ENCODE results near the gene BRD3OS.

BRD3OS gene

DNA sequence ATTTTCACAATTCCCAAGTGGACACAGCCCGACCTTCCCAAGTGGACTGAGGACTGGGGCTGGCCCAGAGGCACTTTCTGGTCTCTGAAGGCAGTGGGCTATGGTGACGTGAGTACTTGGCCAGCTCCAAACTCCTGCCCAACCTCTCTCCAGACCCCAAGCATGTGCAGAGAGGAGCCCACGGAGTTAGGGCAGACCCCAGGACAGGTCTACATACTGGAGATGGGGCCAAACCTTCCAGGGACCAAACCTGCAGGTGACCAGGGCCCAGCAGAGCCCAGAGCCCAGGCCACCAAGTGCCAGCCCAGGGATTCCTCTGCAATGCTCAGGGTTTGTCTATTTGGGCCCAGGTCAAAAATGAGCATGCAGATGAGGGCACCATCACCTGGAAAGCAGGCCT, 27.2 kb downstream of the BRD3OS start:
- DNase-seq (ENCODE audit: low read depth), result no peak

DNA sequence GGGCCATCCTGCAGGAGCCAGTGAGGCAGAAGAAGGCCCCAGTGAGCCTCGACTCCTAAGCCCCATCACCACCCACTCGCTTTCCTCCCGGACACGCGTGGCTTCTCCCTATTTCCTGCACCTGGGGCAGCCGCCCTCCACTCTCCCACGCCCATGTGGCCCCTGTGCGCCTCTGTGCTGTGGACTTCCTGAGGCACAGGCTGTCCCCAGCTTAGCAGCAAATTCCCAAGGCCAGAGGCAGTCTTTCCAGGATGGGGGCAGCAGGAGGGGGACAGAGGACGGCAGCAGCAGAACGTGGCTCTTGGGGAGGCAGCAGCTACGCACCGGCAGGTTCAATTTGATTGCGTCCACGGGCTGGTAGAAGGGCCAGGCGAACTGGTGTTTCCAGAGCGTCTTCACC, 27.7 kb downstream of the BRD3OS start:
- no peak for DNase-seq (ENCODE audit: low read depth)

DNA sequence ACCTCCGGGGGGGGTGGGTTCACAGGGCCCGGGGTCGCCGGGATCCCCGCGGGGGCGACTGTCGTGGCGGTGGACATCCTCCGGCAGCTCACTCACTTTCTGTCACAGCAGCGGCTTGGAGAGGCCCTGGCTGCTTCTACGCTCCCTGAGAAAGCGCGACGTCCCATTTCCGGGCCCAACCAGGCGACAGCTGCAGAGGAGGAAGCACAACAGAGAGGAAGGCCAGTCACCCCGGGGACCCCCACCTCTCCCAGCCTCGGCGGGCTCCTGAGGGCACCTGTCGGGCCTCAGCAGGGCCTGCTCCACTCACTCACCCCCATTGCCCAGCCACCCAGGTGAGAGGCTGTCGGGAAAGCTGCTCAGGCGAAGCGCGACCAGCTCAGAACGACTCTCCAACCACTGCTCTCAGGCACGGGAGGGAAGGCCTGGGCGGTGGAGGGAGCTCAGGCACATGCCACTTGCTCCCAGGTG, 28.2 kb downstream of the BRD3OS start:
- no peak for DNase-seq (ENCODE audit: low read depth)

DNA sequence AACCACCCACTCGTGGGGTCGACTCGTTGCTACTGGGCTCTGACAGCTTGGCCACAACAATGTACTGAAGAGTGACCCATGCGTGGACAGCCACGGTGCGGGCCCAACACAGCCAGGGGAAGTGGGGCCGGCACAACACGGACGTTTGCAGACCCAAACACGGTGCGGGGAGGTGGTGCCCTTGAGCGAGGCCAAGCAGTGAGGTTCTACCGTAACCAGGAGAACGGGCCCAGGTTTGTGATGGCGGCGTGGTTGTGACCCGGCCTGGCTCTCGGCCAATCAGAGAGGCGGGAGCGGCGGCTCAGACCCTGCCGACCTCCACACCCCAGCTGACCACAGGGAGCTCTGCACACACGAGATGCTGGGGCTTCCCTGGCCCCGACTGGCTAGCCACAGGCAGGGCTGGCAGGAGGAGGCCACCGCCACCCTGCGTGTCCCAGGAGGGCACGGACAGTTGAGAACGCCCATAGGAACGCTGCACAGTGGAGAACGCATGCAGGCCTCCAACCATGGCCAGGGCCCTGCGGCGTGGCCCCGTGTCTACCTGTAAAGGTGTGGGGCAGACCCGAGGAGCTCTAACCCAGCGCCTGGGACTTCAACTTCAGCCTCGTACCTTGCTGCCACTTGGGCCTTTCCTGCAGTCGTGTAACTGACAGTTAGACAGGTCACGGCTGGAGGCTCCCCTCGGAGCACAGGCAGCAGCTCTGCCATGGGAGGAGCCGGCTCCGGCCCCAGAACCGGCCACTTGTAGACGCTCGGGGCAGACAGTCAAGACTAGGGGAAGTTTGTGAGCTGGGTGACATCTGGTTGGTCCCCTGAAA, 28.9 kb downstream of the BRD3OS start:
- DNase-seq (ENCODE audit: low read depth), result no peak

DNA sequence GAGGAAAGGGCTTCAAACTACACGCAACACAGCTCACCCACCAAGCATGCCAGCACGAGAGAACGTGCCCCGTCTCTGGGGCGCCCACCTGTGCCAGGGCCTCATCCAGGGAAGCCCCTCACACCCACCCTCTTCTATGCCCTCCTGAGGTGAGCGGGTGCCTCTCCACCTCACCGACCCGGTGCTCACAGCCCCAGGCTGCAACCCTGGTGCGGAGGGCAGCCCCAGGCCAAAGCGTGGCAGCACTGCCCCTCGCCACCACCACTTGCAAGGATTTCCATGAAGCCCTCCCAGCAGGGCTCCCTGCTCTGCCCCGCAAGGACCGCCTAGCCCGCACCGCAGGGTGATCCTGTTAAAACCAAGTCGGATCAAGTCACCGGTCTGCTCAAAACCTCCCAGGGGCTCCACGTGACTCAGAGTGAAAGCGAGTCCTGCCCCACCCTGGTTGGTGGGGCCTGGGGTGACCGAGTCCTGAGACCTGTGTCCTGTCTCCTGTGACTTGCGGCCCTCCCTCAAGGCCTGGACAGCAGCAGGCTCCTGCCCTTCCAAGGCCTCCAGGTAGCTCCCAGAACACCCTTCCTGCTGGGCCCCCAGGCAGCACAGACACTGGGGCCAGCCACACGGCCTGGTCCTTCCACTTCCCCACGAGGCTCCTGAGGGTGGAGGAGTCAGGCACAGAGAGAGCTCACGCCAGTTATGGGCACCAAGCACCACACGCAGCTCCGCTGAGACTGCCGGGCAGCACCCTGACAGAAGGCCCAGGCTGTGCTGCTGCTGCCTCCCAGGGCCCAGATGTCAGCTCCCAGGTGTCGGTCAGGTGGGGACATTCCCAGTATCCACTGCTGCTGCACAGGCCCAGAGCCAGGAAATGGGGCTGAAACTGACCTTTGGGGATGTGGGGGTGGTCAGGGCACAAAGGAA, 29.9 kb downstream of the BRD3OS start:
- DNase-seq (ENCODE audit: low read depth), result no peak

DNA sequence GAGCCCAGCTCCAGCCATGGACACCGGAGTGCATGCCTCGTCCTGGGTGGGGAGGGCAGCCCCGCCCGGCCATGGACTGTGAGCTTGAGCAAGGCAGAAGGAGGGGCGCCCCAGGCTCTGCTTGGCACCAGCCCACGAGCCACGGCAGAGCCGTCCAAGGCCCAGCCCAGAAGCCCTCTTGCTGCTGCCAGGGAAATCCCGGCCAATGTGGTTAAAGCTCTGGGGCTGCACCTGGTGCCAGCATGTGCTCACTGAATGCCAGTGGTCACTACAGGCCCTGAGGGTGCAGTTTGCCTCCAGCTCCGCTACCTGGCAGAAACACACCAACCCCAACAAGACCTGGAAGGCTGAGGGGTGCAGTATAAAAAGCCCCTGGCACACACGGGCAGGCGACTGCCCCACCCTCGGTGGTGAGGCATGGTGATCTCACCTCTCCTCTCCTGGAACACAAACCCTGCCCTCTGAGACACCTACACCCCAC, 30.7 kb downstream of the BRD3OS start:
- DNase-seq (ENCODE audit: low read depth), result peak; percentile 84

DNA sequence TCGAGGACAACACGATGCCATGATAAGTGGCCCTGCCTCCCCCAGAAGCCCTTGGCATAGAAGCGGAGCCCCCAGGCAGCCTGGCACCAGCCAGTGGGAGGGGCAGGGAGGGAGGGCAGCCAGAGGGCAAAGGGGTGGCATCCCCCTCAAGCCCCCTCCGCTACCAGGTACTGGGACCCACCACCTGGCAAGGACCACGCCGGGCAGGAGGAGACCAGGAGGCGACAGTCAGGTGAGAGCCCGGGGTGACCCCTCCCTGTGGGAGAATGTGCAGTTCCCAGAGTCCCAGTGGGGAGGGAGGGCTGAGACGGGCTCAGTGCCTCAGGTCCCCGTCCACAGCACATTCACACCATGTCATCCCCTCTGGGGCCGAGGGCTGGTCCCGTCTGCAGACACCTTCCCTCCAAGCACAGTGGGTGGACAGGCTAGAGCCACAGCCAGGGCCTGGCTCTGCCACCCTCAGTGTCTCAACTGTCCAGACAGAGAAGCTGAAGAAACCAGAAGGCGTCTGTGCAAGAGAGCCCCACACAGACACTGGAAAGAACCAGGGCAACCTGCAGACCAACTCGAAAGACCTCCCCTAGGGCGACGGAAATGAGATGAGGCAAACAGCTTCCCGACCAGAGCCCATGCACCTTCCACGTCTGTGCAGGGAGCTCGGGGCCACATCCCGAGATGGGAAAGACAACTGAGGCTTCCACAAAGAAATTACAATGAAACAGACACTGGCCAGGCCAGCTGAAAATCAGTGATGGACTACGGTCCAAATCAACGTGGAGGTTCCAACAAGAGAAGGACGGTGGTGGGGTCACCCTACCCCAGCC, 31.4 kb downstream of the BRD3OS start:
- DNase-seq (ENCODE audit: low read depth), result no peak

DNA sequence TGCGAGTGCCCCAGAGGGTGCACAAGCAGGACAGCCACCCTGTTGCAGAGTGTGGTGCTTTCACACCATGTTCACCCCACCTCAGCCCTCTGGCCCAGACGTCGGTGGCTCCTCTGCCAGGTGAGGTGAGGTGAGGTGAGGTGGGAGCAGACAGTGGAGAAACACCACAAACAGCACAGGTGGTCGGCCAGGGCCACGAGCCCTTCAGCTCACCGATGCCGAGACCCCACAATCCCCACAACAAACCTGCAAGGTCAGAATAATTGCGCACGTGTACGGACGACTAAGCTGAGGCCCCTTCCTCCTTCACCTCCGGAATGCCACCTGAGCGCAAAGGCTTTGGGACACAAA, 32.0 kb downstream of the BRD3OS start:
- no peak for DNase-seq (ENCODE audit: low read depth)

DNA sequence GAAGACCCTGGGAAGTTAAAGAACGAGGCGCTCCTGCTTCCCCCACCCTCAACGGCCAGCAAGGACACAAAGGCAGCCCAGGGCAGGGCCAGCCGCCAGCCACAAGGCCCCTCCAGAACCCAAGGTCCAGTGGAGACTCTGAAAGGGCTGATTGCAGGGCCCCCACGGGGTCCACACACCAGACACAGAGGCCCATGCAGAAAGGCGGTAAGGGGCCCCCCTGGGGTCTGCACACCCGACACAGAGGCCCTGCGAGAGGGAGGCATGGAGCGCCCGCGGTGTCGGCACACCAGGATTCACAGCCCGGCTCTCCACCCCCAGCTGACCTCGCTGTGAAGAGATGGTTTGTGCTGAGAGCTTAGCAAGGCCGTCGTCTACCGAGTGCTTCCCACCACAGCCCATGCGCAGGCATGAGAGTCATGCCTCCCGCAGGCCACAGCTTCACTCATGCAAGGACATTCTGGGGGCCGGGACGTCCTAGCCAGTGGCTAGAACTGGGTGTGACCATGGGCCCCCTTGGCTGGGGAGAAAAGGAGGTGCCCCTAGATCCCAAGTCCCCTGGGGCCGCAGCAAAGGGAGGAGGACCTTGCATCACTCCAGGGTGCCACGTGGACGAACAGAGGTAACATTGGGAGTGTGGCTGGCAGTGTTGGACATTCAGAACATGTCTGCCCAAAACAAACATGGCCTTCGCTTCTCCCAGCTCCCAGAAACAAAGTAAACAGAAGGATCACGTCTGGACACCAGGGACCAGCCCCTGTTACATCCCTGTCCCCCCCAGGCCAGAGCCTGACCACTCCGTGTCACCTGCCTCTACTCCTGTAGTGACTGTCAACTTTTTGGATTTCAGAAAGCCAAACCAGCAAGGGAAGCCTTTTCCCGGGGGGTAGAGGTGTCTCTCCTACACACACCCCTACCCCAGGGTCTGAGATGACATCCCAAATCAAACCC, 32.7 kb downstream of the BRD3OS start:
- DNase-seq (ENCODE audit: low read depth), result no peak

DNA sequence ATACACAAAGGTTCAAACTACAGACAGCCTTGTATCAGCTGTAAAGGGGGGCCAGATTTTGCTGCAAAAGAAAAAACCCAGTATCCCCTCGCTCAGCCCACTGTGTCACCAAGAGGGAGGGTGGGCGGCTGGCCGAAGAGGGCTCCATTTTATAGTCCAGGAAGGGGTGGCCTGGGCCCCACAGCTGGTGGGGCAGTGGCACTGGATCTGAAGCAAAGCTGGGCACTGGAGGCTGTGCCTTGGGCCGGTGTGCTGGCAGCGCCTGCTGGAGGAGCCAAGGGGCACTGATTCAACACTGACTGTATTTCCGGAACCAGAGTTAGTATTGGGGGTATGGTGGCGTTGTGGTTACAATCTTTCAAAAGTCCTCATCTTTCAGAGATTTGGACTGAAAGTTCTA, 33.4 kb downstream of the BRD3OS start:
- no peak for DNase-seq (ENCODE audit: low read depth)

DNA sequence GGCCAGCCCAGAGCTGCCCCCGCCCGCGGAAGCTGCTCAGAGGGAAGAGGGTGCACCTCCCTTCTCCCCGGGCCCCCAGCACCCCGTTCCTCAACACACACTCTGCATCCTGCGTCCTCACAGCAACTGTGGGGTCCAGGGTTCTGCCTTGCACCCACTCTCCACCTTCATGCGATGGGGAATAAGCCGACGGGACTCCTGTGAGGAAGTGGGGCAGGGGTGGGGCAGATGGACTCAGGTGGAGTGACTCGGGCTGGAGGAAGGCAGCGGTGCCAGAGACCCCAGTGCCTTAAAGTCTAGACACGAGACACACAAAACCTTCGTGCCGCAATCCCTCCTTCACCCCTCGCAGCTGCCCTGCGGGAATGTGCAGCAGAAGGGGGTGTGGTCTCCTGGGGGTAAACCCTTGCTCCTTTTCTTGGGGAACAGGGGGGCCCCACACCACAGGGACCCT, 33.9 kb downstream of the BRD3OS start:
- DNase-seq (ENCODE audit: low read depth), result no peak

DNA sequence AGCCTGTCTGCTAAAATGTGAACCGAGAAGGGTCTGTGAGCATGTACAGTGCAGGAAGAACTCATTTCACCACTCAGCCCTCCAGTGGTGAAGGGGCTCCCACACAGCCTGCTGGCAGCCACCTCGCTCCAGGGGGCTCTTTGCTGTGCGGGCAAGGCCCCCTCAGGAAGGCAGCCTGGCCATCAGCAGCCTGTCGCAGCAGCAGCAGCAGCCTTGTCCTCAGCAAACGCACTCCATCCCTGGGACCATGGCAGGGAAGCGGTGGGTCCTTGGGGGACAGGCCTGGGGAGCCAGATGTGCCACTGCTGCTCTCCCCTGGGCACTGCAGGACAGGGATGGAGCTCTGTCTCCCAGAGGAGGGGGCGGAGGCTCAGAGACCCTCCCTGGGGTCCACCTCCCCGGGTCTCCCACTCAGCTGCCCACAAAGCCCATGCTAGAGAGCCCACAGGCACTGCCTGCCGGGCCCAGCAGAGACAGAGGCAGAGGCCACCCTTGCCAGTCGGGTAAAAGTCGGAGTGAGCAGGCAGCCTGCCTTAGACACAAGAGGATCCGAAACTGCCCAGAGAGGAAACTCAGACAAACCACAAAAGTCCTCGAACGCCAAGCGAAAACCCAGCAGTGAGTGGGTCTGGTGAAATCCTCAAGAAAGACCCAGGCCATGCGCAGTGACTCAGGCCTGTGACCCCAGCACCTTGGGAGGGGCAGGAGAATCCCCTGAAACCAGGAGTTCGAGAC, 34.5 kb downstream of the BRD3OS start:
- no peak for DNase-seq (ENCODE audit: low read depth)

DNA sequence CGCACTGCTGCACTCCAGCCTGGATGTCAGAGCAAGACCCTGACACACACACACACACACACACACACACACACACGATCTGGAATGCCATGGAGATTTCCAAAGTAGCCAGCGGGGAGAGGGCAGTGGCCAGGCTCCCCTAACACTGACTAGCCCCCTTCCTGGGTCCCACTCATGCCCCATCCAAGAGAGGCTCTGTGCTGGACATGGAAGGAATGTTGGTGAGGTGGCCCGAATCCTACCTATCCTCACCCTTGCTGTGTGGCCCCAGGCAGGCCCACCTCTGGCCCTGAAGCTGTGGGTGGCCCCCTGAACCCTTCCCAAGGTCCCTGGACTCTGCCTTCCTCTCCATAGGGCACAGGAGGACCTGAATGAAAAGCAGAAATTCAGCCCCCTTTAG, 35.3 kb downstream of the BRD3OS start:
- no peak for DNase-seq (ENCODE audit: low read depth)

DNA sequence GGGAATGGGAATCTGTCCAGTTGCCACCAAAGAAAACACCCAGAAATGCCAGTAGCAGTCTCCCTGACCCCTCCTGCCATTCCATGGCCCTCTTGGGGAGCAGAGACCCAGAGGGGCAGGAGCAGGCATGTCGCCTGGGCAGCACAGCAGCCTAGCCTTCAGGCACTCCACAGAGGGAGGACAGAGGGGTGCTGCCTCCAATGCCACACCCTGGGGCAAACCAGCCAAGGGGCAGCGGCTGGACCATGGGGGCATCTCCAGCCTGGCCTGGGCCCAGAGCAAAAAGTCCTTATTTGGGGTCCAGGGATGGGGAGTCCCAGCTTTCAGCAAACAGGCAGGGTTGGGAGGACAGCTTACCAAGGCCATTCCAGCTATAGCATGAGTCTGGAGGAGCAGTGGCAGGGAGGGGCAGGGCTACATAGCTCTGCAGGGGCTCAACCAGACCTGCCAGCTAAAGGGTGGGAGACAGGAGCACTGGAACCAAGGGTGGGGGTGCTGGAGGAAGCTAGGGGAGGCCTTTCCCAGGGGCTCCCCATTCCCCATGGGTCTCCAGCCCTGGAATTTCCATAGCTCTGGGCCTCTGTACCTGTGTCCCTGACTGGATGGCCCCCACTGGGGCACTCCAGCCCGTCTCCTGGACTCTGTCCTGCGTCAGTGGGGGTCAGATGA, 35.9 kb downstream of the BRD3OS start:
- DNase-seq (ENCODE audit: low read depth), result no peak

DNA sequence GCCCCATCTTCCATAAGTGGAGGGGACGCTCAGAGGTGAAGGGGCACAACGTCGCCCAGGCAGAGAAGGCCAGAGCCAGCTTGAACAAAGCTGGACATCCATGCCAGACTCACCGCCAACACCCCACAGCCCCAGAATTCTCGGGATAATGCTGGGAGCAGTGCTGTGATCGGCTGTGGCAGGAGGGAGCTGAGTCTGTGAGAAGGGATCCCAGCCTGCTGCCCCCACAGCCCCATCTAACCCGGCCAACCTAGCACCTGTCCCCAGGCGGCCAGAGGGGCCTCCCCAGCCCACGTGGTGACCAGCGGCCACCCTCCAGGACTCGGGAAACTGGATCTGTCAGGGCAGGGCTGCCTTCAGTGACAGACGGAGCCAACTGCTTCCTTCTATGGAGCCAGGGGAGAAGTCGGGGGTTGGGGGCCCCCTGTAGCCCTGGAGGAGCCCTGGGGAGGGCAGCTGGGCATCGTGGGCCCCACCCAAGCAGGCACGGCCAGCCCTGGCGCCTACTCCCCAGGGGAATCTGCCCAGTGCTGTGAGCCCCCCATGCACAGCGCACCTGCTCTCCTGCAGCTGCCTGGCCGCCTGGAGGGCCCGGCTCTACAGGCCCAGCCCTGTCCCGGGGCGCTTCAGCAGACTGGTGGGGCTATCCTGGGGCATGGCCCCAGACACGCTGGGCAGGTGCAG, 36.5 kb downstream of the BRD3OS start:
- DNase-seq (ENCODE audit: low read depth), result no peak

DNA sequence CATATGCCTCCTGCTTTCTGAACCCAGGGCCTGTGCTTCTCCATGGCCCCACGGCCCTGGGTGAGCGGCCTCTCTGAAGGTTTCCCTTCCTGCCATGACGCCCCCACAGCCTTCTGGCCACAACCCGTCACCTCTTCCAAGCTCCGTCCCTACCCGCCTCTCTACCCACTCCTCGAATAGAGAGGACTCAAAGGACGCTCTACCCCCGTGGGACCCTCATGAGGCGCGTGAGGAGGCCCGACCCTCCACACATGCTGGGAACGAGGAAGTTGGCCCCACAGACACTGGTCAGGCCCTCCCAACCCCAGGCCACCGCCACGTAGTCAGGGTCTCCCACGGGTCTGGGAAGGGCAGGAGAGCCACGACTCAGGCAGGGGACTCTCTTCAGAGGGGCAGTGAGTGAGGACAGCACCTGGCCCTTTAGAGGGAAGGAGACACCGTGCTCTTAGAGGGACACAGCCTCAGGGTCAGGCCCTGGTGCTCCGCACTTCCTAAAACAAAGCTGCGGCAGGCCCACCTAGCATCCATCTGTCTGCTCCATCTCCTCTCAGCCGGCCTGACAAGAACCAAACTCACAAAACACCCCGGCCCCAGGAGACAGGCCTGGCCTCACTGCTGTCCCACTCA, 37.3 kb downstream of the BRD3OS start:
- no peak for DNase-seq (ENCODE audit: low read depth)

DNA sequence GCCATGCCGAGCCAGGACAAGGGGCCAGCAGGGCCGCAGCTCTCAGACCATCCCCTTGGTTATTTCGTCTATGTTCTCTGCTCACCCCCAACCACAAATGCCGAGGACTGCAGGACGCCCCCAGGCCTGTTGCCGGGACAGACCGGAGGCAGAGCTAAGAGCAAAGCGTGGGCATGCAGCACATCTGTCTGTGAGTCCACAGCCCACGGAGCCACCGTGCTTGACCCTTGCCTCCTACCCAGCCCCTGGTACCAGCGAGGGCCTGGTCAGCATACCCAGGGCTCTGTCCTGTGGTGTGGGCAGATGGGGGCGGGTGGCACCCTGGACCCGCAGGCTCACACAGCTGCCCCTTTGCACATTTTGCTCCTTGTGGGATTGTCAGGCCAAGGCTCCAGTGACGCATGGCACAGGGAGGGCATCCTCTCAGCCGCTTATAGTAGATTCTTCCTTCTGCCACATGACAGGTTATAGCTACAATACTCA, 37.8 kb downstream of the BRD3OS start:
- no peak for DNase-seq (ENCODE audit: low read depth)

All from fibroblast of the conjunctiva (primary cell).